ENCODE results near the gene ACADS.

ACADS gene

DNA sequence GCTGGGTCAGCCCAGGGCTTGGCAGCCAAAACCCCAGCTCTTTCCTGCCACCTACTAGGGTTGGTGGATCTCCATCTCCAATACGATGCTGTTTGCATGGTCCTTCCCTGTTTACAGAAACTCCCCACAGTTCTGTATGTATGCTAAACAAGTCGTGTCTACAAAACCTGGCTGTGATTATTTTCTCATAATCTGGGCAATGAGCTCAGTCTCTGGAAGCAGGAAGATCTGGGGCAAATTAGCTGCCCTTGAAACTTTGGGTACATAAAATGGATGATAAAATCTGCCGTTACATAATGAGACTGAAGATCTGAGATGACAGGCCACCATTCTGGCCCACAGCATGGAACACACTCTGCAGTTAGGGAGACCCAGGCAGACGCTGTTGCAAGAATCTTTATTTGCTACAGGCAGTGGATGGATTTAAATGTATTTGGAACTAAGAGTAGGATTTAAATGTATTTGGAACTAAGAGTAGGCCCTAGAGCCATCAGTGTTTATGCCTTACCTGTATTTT, 31.7 kb downstream of the ACADS start:
- no peak for DNase-seq (ENCODE audit: low read depth, low spot score)

- no peak for DNase-seq (ENCODE audit: low read depth, low spot score)
These were observed 32.3 kb downstream of the ACADS start for GRCh38 chr12:120757949-120758348.

- no peak for DNase-seq (ENCODE audit: low read depth, low spot score)
These were observed 33.4 kb downstream of the ACADS start for GRCh38 chr12:120758798-120759590.

DNA sequence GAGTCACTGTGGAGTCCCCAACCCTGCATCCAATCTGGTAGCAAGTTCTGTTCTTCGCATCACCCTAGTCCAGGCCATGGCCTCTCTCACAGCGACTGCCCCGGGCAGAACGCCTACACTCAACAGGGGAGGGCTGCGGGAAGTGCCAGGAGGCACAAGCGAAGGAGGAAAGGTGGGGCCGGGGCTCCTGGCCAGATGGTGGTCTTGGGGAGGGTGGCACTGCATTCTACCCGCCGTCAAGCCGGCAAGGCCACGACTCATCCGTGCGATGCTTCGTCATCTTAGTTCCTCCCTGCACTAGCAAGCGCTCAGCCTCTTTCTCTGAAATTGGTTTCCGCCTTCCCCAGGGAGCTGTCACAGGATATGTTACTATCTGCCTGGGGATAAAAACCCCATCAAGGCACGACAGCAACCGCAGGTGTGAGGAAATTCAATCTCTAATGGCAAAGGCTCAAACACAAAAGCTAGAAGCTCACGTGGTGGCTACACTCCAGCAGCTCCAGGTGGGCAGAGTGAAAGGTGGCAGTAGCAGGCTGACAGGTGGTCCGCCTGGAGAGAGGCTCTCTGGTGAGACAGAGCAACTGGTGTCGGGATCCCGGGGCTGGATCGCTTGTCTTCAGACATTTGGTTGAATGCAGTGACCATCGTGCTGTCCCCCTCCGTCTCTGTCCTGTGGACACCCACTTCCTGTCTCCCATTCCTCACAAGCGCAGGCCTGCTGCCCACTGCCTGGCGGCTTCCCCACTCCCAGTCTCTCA, 34.1 kb downstream of the ACADS start:
- DNase-seq (ENCODE audit: low read depth, low spot score) = no peak

DNA sequence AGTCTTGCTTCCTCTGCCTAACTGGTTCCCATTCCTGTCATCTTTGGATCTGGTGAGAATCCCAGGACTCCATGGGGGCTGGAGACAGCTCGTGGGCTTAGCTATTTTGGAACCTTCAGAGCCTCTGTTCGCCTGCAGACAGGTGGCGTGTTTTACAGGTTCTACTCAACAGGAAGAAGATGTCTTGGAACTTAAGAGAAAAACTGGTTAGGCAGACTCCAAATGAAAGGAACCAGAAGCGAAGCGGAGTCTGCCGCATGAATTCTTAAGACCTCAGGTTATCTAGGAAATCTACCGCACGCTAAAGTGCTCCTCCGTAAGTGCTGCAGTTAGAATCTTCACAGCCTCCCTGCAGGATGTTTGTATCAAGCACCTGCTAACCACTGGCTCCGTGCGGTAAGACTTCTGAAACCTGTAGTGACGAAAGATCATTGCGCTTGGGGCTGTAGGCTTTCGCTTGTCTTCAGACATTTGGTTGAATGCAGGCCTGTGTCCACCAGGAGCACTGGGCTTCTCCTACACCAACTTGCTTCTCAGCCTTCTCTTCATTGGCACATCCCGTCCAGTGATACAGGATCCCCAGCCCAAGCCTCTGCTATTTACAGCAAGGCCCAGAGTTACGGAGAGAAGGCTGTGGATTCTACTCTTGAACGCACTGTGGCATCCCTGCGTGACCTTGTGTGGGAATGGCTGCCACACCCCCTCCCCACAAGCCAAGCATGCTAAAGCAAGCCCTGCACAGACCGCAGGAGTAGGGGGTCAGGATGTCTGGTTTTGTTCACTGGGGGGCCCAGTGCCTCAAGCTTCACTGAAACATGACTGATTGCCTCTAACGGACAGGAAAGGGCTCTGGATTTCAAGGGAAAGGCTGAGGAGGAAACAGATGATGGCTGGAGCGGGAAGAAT, 35.0 kb downstream of the ACADS start:
- DNase-seq (ENCODE audit: low read depth, low spot score) = no peak

- DNase-seq (ENCODE audit: low read depth, low spot score) = no peak
These were observed 35.9 kb downstream of the ACADS start for GRCh38 chr12:120761519-120761934.

- DNase-seq (ENCODE audit: low read depth, low spot score) = no peak
These were observed 36.5 kb downstream of the ACADS start for GRCh38 chr12:120762086-120762485.

DNA sequence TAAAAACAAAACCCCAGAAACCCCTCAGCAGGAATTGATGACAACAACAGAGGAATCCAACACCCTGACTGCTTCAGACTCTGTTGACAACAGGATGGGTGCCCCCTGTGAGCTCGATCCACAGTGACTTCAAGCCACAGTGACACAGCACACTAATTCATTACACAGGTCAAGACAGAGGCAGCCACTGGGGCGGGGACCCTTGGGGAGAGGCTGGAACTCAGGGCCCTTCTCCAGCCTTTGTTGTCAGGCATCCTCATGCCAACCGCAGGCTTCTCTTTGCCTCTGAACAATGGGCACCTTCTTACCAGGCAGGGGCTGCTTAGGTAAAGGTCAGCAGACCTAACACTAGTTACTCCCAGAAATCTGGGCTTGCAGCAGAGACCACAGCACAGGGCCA, 37.6 kb downstream of the ACADS start:
- DNase-seq (ENCODE audit: low read depth, low spot score) = no peak

GRCh38 chr12:120764816-120765215, 39.2 kb downstream of the ACADS start:
- DNase-seq (ENCODE audit: low read depth, low spot score) = no peak

DNA sequence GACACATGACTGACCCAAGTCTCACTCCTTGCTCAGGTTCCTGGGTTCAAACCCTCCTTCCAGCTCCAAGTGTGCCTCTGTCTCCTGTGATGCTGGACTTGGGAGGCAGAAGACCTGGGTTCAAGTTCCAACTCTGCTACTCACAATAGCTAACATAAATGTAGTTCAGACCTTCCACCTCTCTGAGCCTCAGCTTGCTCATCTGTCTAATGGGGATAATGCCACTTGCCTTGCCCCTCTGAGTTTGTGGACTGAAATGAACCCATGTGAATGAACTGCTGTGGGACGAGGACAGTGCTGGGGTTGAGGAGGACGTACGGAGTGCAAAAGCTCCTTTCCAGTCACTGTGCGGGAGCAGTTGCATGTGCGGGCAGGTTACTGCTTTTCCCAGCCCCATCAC, 40.9 kb downstream of the ACADS start:
- no peak for DNase-seq (ENCODE audit: low read depth, low spot score)

DNA sequence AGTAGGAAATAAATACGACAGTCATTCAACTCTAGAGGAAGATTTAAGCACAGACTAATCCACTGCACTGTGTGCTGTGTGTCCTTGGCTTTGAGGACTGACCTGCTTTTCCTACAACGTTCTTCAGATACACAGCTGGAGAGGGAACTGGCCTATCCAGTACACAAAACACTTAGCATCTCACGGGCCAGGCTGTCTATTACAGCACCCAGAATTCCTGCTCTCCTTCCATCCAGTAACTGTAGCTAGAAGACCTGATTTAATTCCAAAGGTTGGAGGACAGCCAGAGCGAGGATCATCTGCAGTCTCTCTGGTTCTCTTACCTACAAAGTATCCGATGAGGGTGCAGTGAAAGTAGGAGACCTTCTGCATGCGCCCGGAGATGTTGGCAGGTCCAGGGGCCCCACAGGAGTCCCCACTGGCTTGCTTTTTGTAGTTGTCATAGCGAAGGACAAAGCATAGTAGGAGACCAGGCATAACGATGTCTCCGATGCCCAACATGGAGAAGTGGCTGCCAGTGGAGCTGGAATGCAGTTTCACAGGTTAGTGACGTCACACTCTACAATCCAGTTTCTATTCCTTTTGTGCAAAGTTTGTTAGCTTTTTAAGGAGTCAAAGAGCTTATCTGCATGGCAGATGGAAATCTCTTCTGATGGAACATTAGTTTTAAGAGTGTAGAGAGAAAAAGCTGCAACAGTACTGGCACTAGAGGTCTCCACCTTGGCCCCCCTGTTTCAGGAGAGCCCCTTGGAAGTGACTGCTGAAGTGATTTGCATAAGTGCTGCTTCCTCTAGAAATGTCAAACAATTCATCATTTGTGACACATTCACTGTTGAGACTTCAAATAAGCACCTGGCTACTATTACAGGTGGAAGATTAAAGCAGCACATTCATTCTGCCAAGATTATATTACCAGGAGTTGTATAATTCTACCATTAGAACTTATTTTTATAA, 41.7 kb downstream of the ACADS start:
- DNase-seq (ENCODE audit: low read depth, low spot score) = no peak

DNA sequence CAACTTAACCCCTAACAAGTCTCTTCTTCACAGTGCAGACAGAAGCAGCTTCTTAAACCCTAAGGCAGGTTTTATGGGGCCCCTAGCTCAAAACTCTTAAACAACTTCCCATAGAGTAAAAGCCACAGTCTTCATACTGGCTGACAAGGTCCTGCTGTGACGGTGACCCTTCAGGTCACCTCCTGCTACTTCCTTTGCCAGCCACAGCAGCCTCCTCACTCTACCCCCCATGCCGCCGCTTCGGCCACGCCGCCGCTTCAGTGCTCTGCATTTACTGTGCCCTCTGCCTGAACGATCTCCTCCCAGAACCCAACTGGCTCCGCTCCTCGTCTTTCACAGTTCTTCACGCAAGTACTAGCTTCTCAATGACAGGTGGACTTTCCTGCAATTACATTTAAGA, 45.5 kb downstream of the ACADS start:
- no peak for DNase-seq (ENCODE audit: low read depth, low spot score)

- no peak for DNase-seq (ENCODE audit: low read depth, low spot score)
These were observed 48.7 kb downstream of the ACADS start for GRCh38 chr12:120774169-120774916.

DNA sequence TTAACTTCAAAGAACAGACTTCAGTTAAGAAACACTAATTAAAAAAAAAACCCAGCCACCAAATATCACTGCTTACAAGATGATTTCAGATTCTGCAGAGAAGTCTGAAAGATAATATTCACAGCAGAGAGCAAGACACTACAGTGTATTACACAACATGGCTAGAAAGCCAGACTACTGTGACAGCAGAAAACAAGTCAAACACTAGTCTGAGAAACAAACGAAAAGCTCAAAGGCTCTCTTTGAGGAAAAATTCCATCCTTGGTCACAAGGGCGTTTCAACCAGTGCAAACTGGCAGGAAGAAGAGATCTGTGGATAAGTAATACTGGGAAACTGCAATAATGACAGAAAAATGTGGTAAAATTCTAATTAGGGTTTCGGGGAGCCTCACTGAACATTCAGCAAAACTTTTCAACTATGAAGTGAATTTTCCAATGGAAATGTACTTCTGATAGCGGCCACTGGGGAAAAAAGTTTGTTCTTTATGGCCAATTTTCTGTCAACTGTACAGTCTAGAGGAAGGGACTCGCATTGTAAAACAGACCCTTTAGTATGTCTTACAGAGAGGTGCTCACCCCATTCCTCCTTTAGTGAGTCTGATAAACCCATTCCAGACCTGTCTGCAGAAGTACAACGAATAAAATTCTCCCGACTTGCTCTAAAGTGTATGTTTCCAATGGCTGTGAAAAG, 50.4 kb downstream of the ACADS start:
- no peak for DNase-seq (ENCODE audit: low read depth, low spot score)

DNA sequence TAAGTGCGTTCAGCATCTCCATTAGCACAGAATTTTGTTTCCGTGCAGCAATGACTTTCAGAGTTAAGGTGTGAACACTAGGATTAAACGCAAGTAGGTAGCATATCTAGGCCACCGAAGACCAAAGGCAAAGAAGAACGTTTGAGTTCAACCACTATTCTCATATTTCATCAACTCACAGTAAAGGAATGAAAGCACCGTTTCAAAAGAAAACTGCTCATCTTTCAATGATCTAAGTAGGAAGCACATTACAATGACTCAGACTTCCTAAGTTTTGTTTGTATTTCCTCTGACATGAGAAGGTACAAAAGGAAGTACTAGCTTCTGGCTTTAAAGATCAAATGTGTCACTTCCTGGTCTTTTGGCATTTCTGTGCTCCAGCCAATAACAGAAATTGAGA, 57.6 kb downstream of the ACADS start:
- DNase-seq (ENCODE audit: low read depth, low spot score) = no peak

- DNase-seq (ENCODE audit: low read depth, low spot score) = no peak
These were observed 59.2 kb downstream of the ACADS start for GRCh38 chr12:120784804-120785203.

DNA sequence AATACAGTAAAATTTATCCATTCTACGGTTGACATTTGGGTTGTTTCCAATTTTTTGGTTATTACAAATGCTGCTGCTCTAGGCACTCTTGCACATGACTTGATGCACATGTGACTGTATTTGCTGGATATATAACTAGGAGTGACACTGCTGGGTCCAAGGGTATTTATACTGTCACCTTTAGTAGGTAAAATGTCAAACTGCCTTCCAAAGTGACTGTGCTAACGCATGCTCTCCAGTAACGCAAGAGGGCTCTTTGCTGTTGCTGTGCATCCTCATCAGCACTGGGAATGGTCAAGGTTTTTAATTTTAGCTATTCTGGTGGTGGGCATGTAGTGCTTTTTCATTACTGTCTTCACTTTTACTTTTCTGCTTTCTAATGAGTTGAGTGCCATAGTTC, 62.3 kb downstream of the ACADS start:
- DNase-seq (ENCODE audit: low read depth, low spot score) = no peak
